Hindlimb muscle (tissue), 1 donor: ENCODE data around the gene MAN2B2. TPM values are rescaled to one million over a fixed set of nuclear protein-coding genes. Genes with fewer than 3 reads are reported as not detected.

Experiments
- DNase-seq: peaks from one replicate; pipeline ENCODE4 v3.0.0-alpha.2; 2013
- polyA plus RNA-seq: library from polyadenylated mRNA; unstranded; fragments of 120-200 nt; gene quantifications from one replicate; pipeline ENCODE4 v1.2.1, GENCODE V29; 2013; ENCODE audit not compliant: insufficient read length

The MAN2B2 gene
- polyA plus RNA-seq, 1 donor, result 8.9 TPM

- no peak for DNase-seq
Measured at GRCh38 chr4:6595897-6596537, 21.0 kb downstream of the MAN2B2 start.

GRCh38 chr4:6596948-6597347 lies 22.0 kb downstream of the MAN2B2 start:
- DNase-seq, result no peak

- DNase-seq, result no peak
Measured at GRCh38 chr4:6598127-6598526, 23.1 kb downstream of the MAN2B2 start.

- DNase-seq, result no peak
Measured at GRCh38 chr4:6598641-6599040, 23.7 kb downstream of the MAN2B2 start.

- no peak for DNase-seq
Measured at GRCh38 chr4:6601661-6602250, 26.8 kb downstream of the MAN2B2 start.

GRCh38 chr4:6602289-6602688 lies 27.3 kb downstream of the MAN2B2 start:
- DNase-seq, result no peak

- no peak for DNase-seq
Measured at GRCh38 chr4:6603128-6603527, 28.1 kb downstream of the MAN2B2 start.

- no peak for DNase-seq
Measured at GRCh38 chr4:6605114-6605513, 30.1 kb downstream of the MAN2B2 start.

- DNase-seq, result no peak
Measured at GRCh38 chr4:6605605-6606004, 30.6 kb downstream of the MAN2B2 start.

- no peak for DNase-seq
Measured at GRCh38 chr4:6606465-6607235, 31.7 kb downstream of the MAN2B2 start.

- no peak for DNase-seq
Measured at GRCh38 chr4:6607368-6608055, 32.5 kb downstream of the MAN2B2 start.

GRCh38 chr4:6608758-6609414 lies 33.9 kb downstream of the MAN2B2 start:
- DNase-seq, result no peak

- no peak for DNase-seq
Measured at GRCh38 chr4:6609415-6610079, 34.6 kb downstream of the MAN2B2 start.

GRCh38 chr4:6610856-6611430 lies 36.0 kb downstream of the MAN2B2 start:
- DNase-seq, result no peak

GRCh38 chr4:6612961-6613675 lies 38.1 kb downstream of the MAN2B2 start:
- no peak for DNase-seq

GRCh38 chr4:6613676-6614651 lies 39.0 kb downstream of the MAN2B2 start:
- no peak for DNase-seq

- DNase-seq, result no peak
Measured at GRCh38 chr4:6614701-6615230, 39.8 kb downstream of the MAN2B2 start.

GRCh38 chr4:6616087-6616995 lies 41.4 kb downstream of the MAN2B2 start:
- DNase-seq, result no peak
